Smooth muscle cell of the umbilical artery (primary cell): Measurements from ENCODE around the gene RTN4R. TPM values are rescaled to one million over a fixed set of nuclear protein-coding genes. Genes with fewer than 3 reads are reported as not detected.

Experiments
- total RNA-seq: library from RNA; depleted of rRNA; stranded (reverse); fragments of >200 nt; gene quantifications from 2 replicates; pipeline ENCODE4 v1.2.3, GENCODE V29; 2014

RTN4R gene
- total RNA-seq, result 0.59 and 0.97 TPM in 2 replicates

GRCh38 chr22:20268279-20269012, at the start of gene RTN4R:
TSS of gene RTN4R (minus strand) at chr22:20268318. CDS start at chr22:20268092, 226 bp downstream.

Other genes starting within 250 kb of the RTN4R start
- 54.1 and 61.5 TPM in 2 replicates for gene TANGO2, start 247.2 kb downstream of the RTN4R start, total RNA-seq
- 26.1 and 41.0 TPM in 2 replicates for gene DGCR8, start 188.1 kb downstream of the RTN4R start, total RNA-seq
- gene RANBP1, start 152.2 kb downstream of the RTN4R start, total RNA-seq, result 184 and 194 TPM in 2 replicates
- 40.7 and 42.3 TPM in 2 replicates for gene TRMT2A, start 151.1 kb downstream of the RTN4R start, total RNA-seq
- gene ZDHHC8, start 136.5 kb downstream of the RTN4R start, total RNA-seq, result 8.6 and 32.7 TPM in 2 replicates
- gene CCDC188, start 117.3 kb downstream of the RTN4R start, total RNA-seq, result 0.30 TPM in 1 of 2 replicates, not detected in the other
- 28.7 and 40.4 TPM in 2 replicates for gene DGCR6L, start 51.7 kb upstream of the RTN4R start, total RNA-seq
- 11.9 and 14.6 TPM in 2 replicates for gene ZNF74, start 125.8 kb upstream of the RTN4R start, total RNA-seq
- gene SCARF2, start 169.5 kb upstream of the RTN4R start, total RNA-seq, result 66.5 and 72.7 TPM in 2 replicates
- 30.5 and 30.9 TPM in 2 replicates for gene KLHL22, start 227.5 kb upstream of the RTN4R start, total RNA-seq
- gene MED15, start 239.3 kb upstream of the RTN4R start, total RNA-seq, result 37.1 and 65.9 TPM in 2 replicates